H9 (cell line): ENCODE data around the gene ADAM30. TPM values are rescaled to one million over a fixed set of nuclear protein-coding genes. Genes with fewer than 3 reads are reported as not detected.

Experiments
- DNase-seq: peaks from one replicate; pipeline ENCODE4 v3.0.0-alpha.2; 2017
- H2AFZ ChIP-seq: one replicate; pipeline ENCODE4 v1.6.1; 2013; ENCODE audit warnings: mild to moderate bottlenecking, low read length, control low read depth, moderate library complexity
- H2AK5ac ChIP-seq: 2 replicates; pipeline ENCODE4 v1.6.1; 2013; ENCODE audit warnings: low read length, control low read depth, mixed read lengths; ENCODE audit not compliant: insufficient read length
- H2BK120ac ChIP-seq: one replicate; pipeline ENCODE4 v1.6.1; 2013; ENCODE audit warnings: low read depth, mild to moderate bottlenecking, low read length, control low read depth, inconsistent platforms; ENCODE audit not compliant: poor library complexity, severe bottlenecking
- H2BK12ac ChIP-seq: 2 replicates; pipeline ENCODE4 v1.6.1; 2013; ENCODE audit warnings: low read length, control low read depth, mixed read lengths, low read depth; ENCODE audit not compliant: insufficient read length
- H2BK15ac ChIP-seq: 2 replicates; pipeline ENCODE4 v1.6.1; 2013; ENCODE audit warnings: low read depth, low read length, control low read depth
- H2BK20ac ChIP-seq: one replicate; pipeline ENCODE4 v1.6.1; 2013; ENCODE audit warnings: low read depth, mild to moderate bottlenecking, low read length, control low read depth, inconsistent platforms; ENCODE audit not compliant: poor library complexity, severe bottlenecking
- H2BK5ac ChIP-seq: 2 replicates; pipeline ENCODE4 v1.6.1; 2013; ENCODE audit warnings: low read length, control low read depth, mixed read lengths; ENCODE audit not compliant: insufficient read length
- H3K14ac ChIP-seq: 2 replicates; pipeline ENCODE4 v1.6.1; 2013; ENCODE audit warnings: low read length, control low read depth; ENCODE audit not compliant: insufficient read depth
- H3K18ac ChIP-seq: 2 replicates; pipeline ENCODE4 v1.6.1; 2013; ENCODE audit warnings: low read depth, mild to moderate bottlenecking, mixed read lengths, low read length, control low read depth; ENCODE audit not compliant: insufficient read length
- H3K23ac ChIP-seq: 2 replicates; pipeline ENCODE4 v1.6.1; 2013; ENCODE audit warnings: low read length, control low read depth, mixed read lengths, low read depth; ENCODE audit not compliant: insufficient read length
- H3K23me2 ChIP-seq: 2 replicates; pipeline ENCODE4 v1.6.1; 2013; ENCODE audit warnings: low read depth, mild to moderate bottlenecking, mixed read lengths, low read length, control low read depth; ENCODE audit not compliant: insufficient read length, poor library complexity, severe bottlenecking
- H3K27ac ChIP-seq: 2 replicates; pipeline ENCODE4 v1.5.1; 2013; ENCODE audit warnings: low read length, control low read depth, mixed read lengths, low read depth; ENCODE audit not compliant: insufficient read length
- H3K27me3 ChIP-seq: 2 replicates; pipeline ENCODE4 v1.6.1; 2013; ENCODE audit warnings: low read length, control low read depth, inconsistent platforms; ENCODE audit not compliant: insufficient read depth
- H3K4ac ChIP-seq: 2 replicates; pipeline ENCODE4 v1.6.1; 2013; ENCODE audit warnings: low read depth, mild to moderate bottlenecking, control low read depth, inconsistent platforms, low read length, moderate library complexity
- H3K4me1 ChIP-seq: 2 replicates; pipeline ENCODE4 v1.6.1; 2013; ENCODE audit warnings: low read length, control low read depth, inconsistent platforms; ENCODE audit not compliant: insufficient read depth
- H3K4me2 ChIP-seq: 2 replicates; pipeline ENCODE4 v1.6.1; 2013; ENCODE audit warnings: low read length, control low read depth, mixed read lengths; ENCODE audit not compliant: insufficient read length, insufficient read depth
- H3K56ac ChIP-seq: 2 replicates; pipeline ENCODE4 v1.6.1; 2013; ENCODE audit warnings: low read depth, mild to moderate bottlenecking, mixed read lengths, low read length, control low read depth; ENCODE audit not compliant: insufficient read length
- H3K79me1 ChIP-seq: 2 replicates; pipeline ENCODE4 v1.6.1; 2013; ENCODE audit warnings: low read depth, mild to moderate bottlenecking, moderate library complexity, low read length, control low read depth, inconsistent platforms; ENCODE audit not compliant: insufficient read depth, poor library complexity, severe bottlenecking
- H3K79me2 ChIP-seq: 2 replicates; pipeline ENCODE4 v1.6.1; 2013; ENCODE audit warnings: low read length, control low read depth, inconsistent platforms; ENCODE audit not compliant: insufficient read depth
- H3K9ac ChIP-seq: 2 replicates; pipeline ENCODE4 v1.6.1; 2013; ENCODE audit warnings: low read length, control low read depth, mixed read lengths; ENCODE audit not compliant: insufficient read length; ENCODE audit errors: extremely low read depth
- H3K9me3 ChIP-seq: one replicate; pipeline ENCODE4 v1.6.1; 2013; ENCODE audit warnings: low read depth, low read length, inconsistent platforms; ENCODE audit not compliant: control insufficient read depth
- H3T11ph ChIP-seq: one replicate; pipeline ENCODE4 v1.6.1; 2013; ENCODE audit warnings: mild to moderate bottlenecking, low read length, control low read depth, inconsistent platforms
- H4K20me1 ChIP-seq: one replicate; pipeline ENCODE4 v1.6.1; 2013; ENCODE audit not compliant: control insufficient read depth, insufficient read length, insufficient read depth
- H4K5ac ChIP-seq: 2 replicates; pipeline ENCODE4 v1.6.1; 2013; ENCODE audit warnings: low read depth, mild to moderate bottlenecking, mixed read lengths, low read length, control low read depth; ENCODE audit not compliant: insufficient read length
- H4K8ac ChIP-seq: replicated peaks from 2 replicates; pipeline ENCODE4 v1.6.1; 2013; ENCODE audit warnings: low read length, control low read depth, mixed read lengths, low read depth; ENCODE audit not compliant: insufficient read length
- H4K91ac ChIP-seq: 2 replicates; pipeline ENCODE4 v1.6.1; 2013; ENCODE audit warnings: low read depth, mild to moderate bottlenecking, moderate library complexity, mixed read lengths, low read length, control low read depth; ENCODE audit not compliant: insufficient read length
- H3K27ac Mint-ChIP-seq, 3 experiments: 2 replicates in 2 of 3; 3 replicates in 1 of 3; pipeline ENCODE4 v1.8.0; 2020 to 2021; ENCODE audit warnings: mixed read lengths in 3 of 3, mild to moderate bottlenecking in 1 of 3, moderate library complexity in 1 of 3
- H3K27me3 Mint-ChIP-seq: 2 replicates; pipeline ENCODE4 v1.8.0; 2021; ENCODE audit warnings: low read depth, mild to moderate bottlenecking, moderate library complexity, mixed read lengths
- H3K36me3 Mint-ChIP-seq, 3 experiments: 2 replicates in 2 of 3; 3 replicates in 1 of 3; pipeline ENCODE4 v1.8.0; 2020 to 2021; ENCODE audit warnings: low read depth in 3 of 3, mixed read lengths in 3 of 3; ENCODE audit not compliant: insufficient read depth in 1 of 3
- H3K4me1 Mint-ChIP-seq, 2 experiments: 2 replicates each; pipeline ENCODE4 v1.8.0; 2020; ENCODE audit warnings: mixed read lengths in 2 of 2
- H3K4me3 Mint-ChIP-seq, 2 experiments: 2 replicates in 1 of 2; 3 replicates in 1 of 2; pipeline ENCODE4 v1.8.0; 2020 to 2021; ENCODE audit warnings: mild to moderate bottlenecking in 2 of 2, mixed read lengths in 2 of 2, moderate library complexity in 1 of 2
- H3K9me3 Mint-ChIP-seq, 2 experiments: 2 replicates in 1 of 2; 3 replicates in 1 of 2; pipeline ENCODE4 v1.8.0; 2020; ENCODE audit warnings: mild to moderate bottlenecking in 2 of 2, mixed read lengths in 2 of 2, moderate library complexity in 1 of 2
- CTCF ChIP-seq: fragments of 200-600 bp; sonication (generic); conservative IDR thresholded peaks from 3 replicates; pipeline ENCODE4 v1.8.0; 2021; ENCODE audit warnings: antibody characterized with exemption, mild to moderate bottlenecking
- WGBS: extraction: QIAGEN DNeasy Blood & Tissue Kit; methylation state at CpG from one replicate; pipeline ENCODE4 v1.1.7; 2013; ENCODE audit warnings: missing lambda C conversion rate, low lambda C conversion rate, mixed read lengths; ENCODE audit not compliant: insufficient read length; ENCODE audit errors: extremely low coverage; 5-methylcytosine and 5-hydroxymethylcytosine counted together
- total RNA-seq: library from RNA; stranded (reverse); gene quantifications from 2 replicates; pipeline ENCODE4 v1.2.1, GENCODE V29; 2021

The ADAM30 gene
- total RNA-seq, 1 experiment from 2014 or later: not detected

- no peak overlapping the region for H4K8ac ChIP-seq
- no peak overlapping the region for H2BK12ac ChIP-seq
- no peaks in the 10 kb centered on the region for H3K27me3 Mint-ChIP-seq
- no peaks in the 10 kb centered on the region for H3K9me3 Mint-ChIP-seq
- no peak overlapping the region for H2AFZ ChIP-seq
- no peak overlapping the region for H2BK15ac ChIP-seq
- peaks cover 19 to 74% (median 47%) of the 10 kb centered on the region in 3 experiments; a peak in 6 of 7 replicates for H3K36me3 Mint-ChIP-seq
- H2BK5ac ChIP-seq: no peak overlapping the region
- H3K79me2 ChIP-seq: no peaks in the 10 kb centered on the region
- peak overlapping the region in 1 of 3 experiments; percentile 89; a peak in 3 of 7 replicates for H3K27ac Mint-ChIP-seq
- H2AK5ac ChIP-seq: no peak overlapping the region
- no peak overlapping the region for H3K23ac ChIP-seq
- H3K27ac ChIP-seq: no peak overlapping the region
- no peaks in the 10 kb centered on the region for H3K4me1 ChIP-seq
- no peaks in the 10 kb centered on the region for H3K27me3 ChIP-seq
- H3K9ac ChIP-seq: no peak overlapping the region
- DNase-seq: no peak
- H3T11ph ChIP-seq: no peak overlapping the region
- H3K4me1 Mint-ChIP-seq: peaks cover 0 to 2% of the 10 kb centered on the region in 2 experiments; a peak in 2 of 4 replicates
- H4K20me1 ChIP-seq: no peaks in the 10 kb centered on the region
- H3K14ac ChIP-seq: no peak overlapping the region
- no peak for TF ChIP-seq CTCF
- H3K4me2 ChIP-seq: no peak overlapping the region
- no peaks in the 10 kb centered on the region for H3K9me3 ChIP-seq
- H4K91ac ChIP-seq: no peak overlapping the region
- H3K4ac ChIP-seq: no peak overlapping the region
- H3K18ac ChIP-seq: no peak overlapping the region
- no CpG with 5 or more reads among the region's 5 CpGs for WGBS
- H3K4me3 Mint-ChIP-seq: no peak overlapping the region
- H3K79me1 ChIP-seq: no peaks in the 10 kb centered on the region
- H3K23me2 ChIP-seq: no peaks in the 10 kb centered on the region
- no peak overlapping the region for H3K56ac ChIP-seq
- H4K5ac ChIP-seq: no peak overlapping the region
- no peak overlapping the region for H2BK20ac ChIP-seq
- H2BK120ac ChIP-seq: no peak overlapping the region
These were observed 21.2 kb upstream of the ADAM30 start for GRCh38 chr1:119917304-119918055.
